ENCODE results near the gene ATP6AP1.

Gene ATP6AP1

GRCh38 chrX:154463611-154464220 lies 35.2 kb downstream of the ATP6AP1 start:
- no peak for TF ChIP-seq CTCF (IDR thresholded peaks at IDR 0.05; ENCODE audit: low read depth, low read length, missing control alignments)
- Histone ChIP-seq H3K36me3 (replicated peaks) (peaks cover 25% of the 10 kb centered on the region), H3K4me3 (ENCODE audit: low read depth, low read length) (no peak overlapping the region), H3K27ac (no peak overlapping the region), H3K27me3 (replicated peaks) (no peaks in the 10 kb centered on the region)
- no peak for DNase-seq
- in situ Hi-C loops (cut with HindIII; ENCODE audit: low pct_ligation_motif_present, low sequenced_read_pairs) = no loop called here

GRCh38 chrX:154464806-154465365 lies 36.4 kb downstream of the ATP6AP1 start:
- H3K27me3 ChIP-seq (replicated peaks) = no peaks in the 10 kb centered on the region
- H3K4me3 ChIP-seq (ENCODE audit: low read depth, low read length) = no peak overlapping the region
- in situ Hi-C loops (cut with HindIII; ENCODE audit: low pct_ligation_motif_present, low sequenced_read_pairs) = no loop called here

GRCh38 chrX:154465601-154466000 lies 37.1 kb downstream of the ATP6AP1 start:
- no peak for DNase-seq
- no peak for TF ChIP-seq CTCF (IDR thresholded peaks at IDR 0.05; ENCODE audit: low read depth, low read length, missing control alignments)
- Histone ChIP-seq H3K4me3 (ENCODE audit: low read depth, low read length) (no peak overlapping the region), H3K27ac (no peak overlapping the region), H3K36me3 (replicated peaks) (peaks cover 29% of the 10 kb centered on the region), H3K27me3 (replicated peaks) (no peaks in the 10 kb centered on the region)
- in situ Hi-C loops (cut with HindIII; ENCODE audit: low pct_ligation_motif_present, low sequenced_read_pairs) = no loop called here

More at GRCh38 chrX:154464806-154465365, 36.4 kb downstream of the ATP6AP1 start:
- DNase-seq = no peak
- TF ChIP-seq CTCF (IDR thresholded peaks at IDR 0.05; ENCODE audit: low read depth, low read length, missing control alignments) = no peak
- Histone ChIP-seq H3K27ac (no peak overlapping the region), H3K36me3 (replicated peaks) (peaks cover 30% of the 10 kb centered on the region)

GRCh38 chrX:154466036-154466435 lies 37.6 kb downstream of the ATP6AP1 start:
- H3K36me3 ChIP-seq (replicated peaks) = peaks cover 27% of the 10 kb centered on the region
- in situ Hi-C loops (cut with HindIII; ENCODE audit: low pct_ligation_motif_present, low sequenced_read_pairs) = no loop called here
- no peak for TF ChIP-seq CTCF (IDR thresholded peaks at IDR 0.05; ENCODE audit: low read depth, low read length, missing control alignments)

GRCh38 chrX:154466907-154467306 lies 38.4 kb downstream of the ATP6AP1 start:
- peaks cover 20% of the 10 kb centered on the region for H3K36me3 ChIP-seq (replicated peaks)
- no peak for TF ChIP-seq CTCF (IDR thresholded peaks at IDR 0.05; ENCODE audit: low read depth, low read length, missing control alignments)
- no peak overlapping the region for H3K4me3 ChIP-seq (ENCODE audit: low read depth, low read length)
- H3K27ac ChIP-seq = no peak overlapping the region
- in situ Hi-C loops (cut with HindIII; ENCODE audit: low pct_ligation_motif_present, low sequenced_read_pairs) = no loop called here
- no peaks in the 10 kb centered on the region for H3K27me3 ChIP-seq (replicated peaks)
- DNase-seq = no peak

More at GRCh38 chrX:154466036-154466435, 37.6 kb downstream of the ATP6AP1 start:
- H3K27ac ChIP-seq = no peak overlapping the region
- no peak for DNase-seq
- H3K4me3 ChIP-seq (ENCODE audit: low read depth, low read length) = no peak overlapping the region
- no peaks in the 10 kb centered on the region for H3K27me3 ChIP-seq (replicated peaks)

- in situ Hi-C loops (cut with HindIII; ENCODE audit: low pct_ligation_motif_present, low sequenced_read_pairs) = no loop called here
- Histone ChIP-seq H3K36me3 (replicated peaks) (peaks cover 20% of the 10 kb centered on the region), H3K4me3 (ENCODE audit: low read depth, low read length) (no peak overlapping the region), H3K27me3 (replicated peaks) (no peaks in the 10 kb centered on the region), H3K27ac (no peak overlapping the region)
- TF ChIP-seq CTCF (IDR thresholded peaks at IDR 0.05; ENCODE audit: low read depth, low read length, missing control alignments) = no peak
- DNase-seq = no peak
These were observed 39.1 kb downstream of the ATP6AP1 start for GRCh38 chrX:154467556-154467955.

All from brain microvascular endothelial cell (primary cell).